GM18867 (cell line): ENCODE data around the gene EPYC.
A peak's percentile ranks its signal among the peaks of the same experiment; 100 is the strongest.

Experiments used
- ATAC-seq: cut with Tn5 transposase; IDR thresholded peaks from one replicate; pipeline ENCODE4 v1.9.1; 2021; ENCODE audit warnings: mild to moderate bottlenecking, moderate library complexity; ENCODE audit not compliant: unreplicated experiment

Gene EPYC

GRCh38 chr12:90916516-90916915 is 88.3 kb downstream of the EPYC start:
- no peak for ATAC-seq

GRCh38 chr12:90915353-90915752 is 89.4 kb downstream of the EPYC start:
- peak; percentile 60 for ATAC-seq
